Neuronal stem cell (in vitro differentiated cells): ENCODE results near the gene UBE2L6.
A peak's percentile ranks its signal among the peaks of the same experiment; 100 is the strongest.

Experiments used
- DNase-seq: peaks from one replicate; pipeline ENCODE4 v3.0.0-alpha.2; 2013; ENCODE audit warnings: low spot score
- H2AFZ ChIP-seq: one replicate; pipeline ENCODE4 v1.6.1; 2013; ENCODE audit warnings: mild to moderate bottlenecking, low read length, inconsistent platforms
- H2AK5ac ChIP-seq: 2 replicates; pipeline ENCODE4 v1.6.1; 2013; ENCODE audit warnings: low read depth, mild to moderate bottlenecking, inconsistent platforms, low read length, moderate library complexity, mixed read lengths
- H2BK120ac ChIP-seq: 2 replicates; pipeline ENCODE4 v1.6.1; 2013; ENCODE audit warnings: low read depth, mild to moderate bottlenecking, inconsistent platforms, low read length, moderate library complexity, mixed read lengths
- H2BK12ac ChIP-seq: one replicate; pipeline ENCODE4 v1.6.1; 2013; ENCODE audit warnings: low read length, inconsistent platforms
- H2BK15ac ChIP-seq: 2 replicates; pipeline ENCODE4 v1.6.1; 2013; ENCODE audit warnings: mild to moderate bottlenecking, low read length, inconsistent platforms, mixed read lengths
- H2BK5ac ChIP-seq: one replicate; pipeline ENCODE4 v1.6.1; 2013; ENCODE audit warnings: inconsistent platforms, mild to moderate bottlenecking, low read length, moderate library complexity
- H3K14ac ChIP-seq: one replicate; pipeline ENCODE4 v1.6.1; 2013; ENCODE audit warnings: low read length, inconsistent platforms
- H3K18ac ChIP-seq: 2 replicates; pipeline ENCODE4 v1.6.1; 2013; ENCODE audit warnings: low read length, inconsistent platforms
- H3K23ac ChIP-seq: 2 replicates; pipeline ENCODE4 v1.6.1; 2013; ENCODE audit warnings: low read depth, mild to moderate bottlenecking, mixed read lengths, low read length, inconsistent platforms; ENCODE audit not compliant: poor library complexity
- H3K27ac ChIP-seq: replicated peaks from 3 replicates; pipeline ENCODE4 v1.5.1; 2013; ENCODE audit warnings: low read length, inconsistent platforms
- H3K27me3 ChIP-seq, 3 experiments: 2 replicates each; pipeline ENCODE4 v1.6.1; 2013; ENCODE audit warnings: low read length in 3 of 3, mild to moderate bottlenecking in 2 of 3, inconsistent platforms in 1 of 3, low read depth in 1 of 3, mixed read lengths in 1 of 3, moderate library complexity in 1 of 3; ENCODE audit not compliant: control insufficient read depth in 3 of 3, insufficient read depth in 3 of 3
- H3K36me3 ChIP-seq, 2 donors: replicated peaks in 1 of 2; 2 replicates each; pipeline ENCODE4 v1.6.1; 2013; ENCODE audit warnings: low read length in 2 of 2; ENCODE audit not compliant: control insufficient read depth in 2 of 2, insufficient read depth in 2 of 2
- H3K4ac ChIP-seq: 2 replicates; pipeline ENCODE4 v1.6.1; 2013; ENCODE audit warnings: inconsistent platforms, mild to moderate bottlenecking, low read length, moderate library complexity
- H3K4me1 ChIP-seq, 2 donors: 1 replicate in 1 of 2; 2 replicates in 1 of 2; pipeline ENCODE4 v1.6.1; 2013; ENCODE audit warnings: low read length in 2 of 2, low read depth in 1 of 2; ENCODE audit not compliant: control insufficient read depth in 2 of 2, insufficient read depth in 1 of 2
- H3K4me2 ChIP-seq: one replicate; pipeline ENCODE4 v1.6.1; 2013; ENCODE audit warnings: mild to moderate bottlenecking, low read length, inconsistent platforms; ENCODE audit not compliant: insufficient read depth, poor library complexity, severe bottlenecking
- H3K4me3 ChIP-seq, 2 donors: 2 replicates each; pipeline ENCODE4 v1.5.1; 2013; ENCODE audit warnings: low read length in 2 of 2, mild to moderate bottlenecking in 2 of 2, inconsistent platforms in 1 of 2, moderate library complexity in 1 of 2
- H3K79me1 ChIP-seq: one replicate; pipeline ENCODE4 v1.6.1; 2013; ENCODE audit warnings: low read depth, mild to moderate bottlenecking, inconsistent platforms, low read length, moderate library complexity
- H3K9ac ChIP-seq: one replicate; pipeline ENCODE4 v1.6.1; 2013; ENCODE audit warnings: mild to moderate bottlenecking, low read depth, low read length, inconsistent platforms; ENCODE audit not compliant: poor library complexity
- H3K9me3 ChIP-seq, 2 donors: replicated peaks in 1 of 2; 2 replicates each; pipeline versions ENCODE3 to v1.6.1; 2013; ENCODE audit warnings: low read length in 2 of 2, mild to moderate bottlenecking in 2 of 2, inconsistent platforms in 1 of 2, low read depth in 1 of 2, mixed read lengths in 1 of 2, moderate library complexity in 1 of 2; ENCODE audit not compliant: control insufficient read depth in 2 of 2, insufficient read depth in 1 of 2
- H4K8ac ChIP-seq: one replicate; pipeline ENCODE4 v1.6.1; 2013; ENCODE audit warnings: low read depth, mild to moderate bottlenecking, inconsistent platforms, low read length, moderate library complexity
- H4K91ac ChIP-seq: one replicate; pipeline ENCODE4 v1.6.1; 2013; ENCODE audit warnings: low read length, low read depth, mild to moderate bottlenecking, inconsistent platforms; ENCODE audit not compliant: poor library complexity
- WGBS, 2 donors: extraction: QIAGEN DNeasy Blood & Tissue Kit; methylation state at CpG; one replicate each; pipeline ENCODE4 v1.1.7; 2013; ENCODE audit warnings: missing lambda C conversion rate in 2 of 2, mixed read lengths in 1 of 2; ENCODE audit not compliant: insufficient read length in 2 of 2, insufficient replicate concordance in 1 of 2; ENCODE audit errors: extremely low coverage in 2 of 2; 5-methylcytosine and 5-hydroxymethylcytosine counted together

UBE2L6 gene

DNA sequence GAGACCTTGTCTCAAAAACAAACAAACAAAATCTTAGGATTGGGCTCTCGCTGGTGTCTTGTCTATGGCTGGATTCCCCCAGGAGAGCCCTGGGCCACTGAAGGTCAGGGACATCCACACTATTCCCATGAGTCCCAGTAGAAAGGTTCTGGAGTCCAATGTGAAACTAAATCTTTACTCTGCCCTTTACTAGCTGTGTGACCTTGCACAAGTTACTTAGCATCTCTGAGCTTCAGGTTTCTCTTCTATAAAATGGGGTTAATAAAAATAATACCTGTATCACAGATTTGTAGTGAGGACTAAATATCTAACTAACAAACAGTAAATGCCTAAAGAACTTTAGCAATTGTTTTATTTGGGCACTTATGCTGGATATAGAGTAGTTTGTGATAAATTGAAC lies 61.0 kb downstream of the UBE2L6 start:
- Histone ChIP-seq H2BK120ac (no peak overlapping the region), H3K4me1 (peaks cover 0 to 3% of the 10 kb centered on the region in 2 donors), H3K4me2 (no peak overlapping the region), H2AFZ (no peak overlapping the region), H3K9me3 (no peaks in the 10 kb centered on the region), H3K27ac (no peak overlapping the region), H3K36me3 (no peaks in the 10 kb centered on the region), H3K9ac (no peak overlapping the region), H3K79me1 (no peaks in the 10 kb centered on the region), H4K91ac (no peak overlapping the region), H3K4me3 (no peak overlapping the region), H4K8ac (no peak overlapping the region), H3K4ac (no peak overlapping the region), H3K18ac (no peak overlapping the region), H3K27me3 (no peaks in the 10 kb centered on the region), H2BK12ac (no peak overlapping the region), H2AK5ac (no peak overlapping the region), H3K23ac (no peak overlapping the region), H2BK5ac (no peak overlapping the region), H3K14ac (no peak overlapping the region), H2BK15ac (no peak overlapping the region)
- WGBS, 2 donors, result no CpG with 5 or more reads among the region's 1 CpG
- DNase-seq, result no peak

DNA sequence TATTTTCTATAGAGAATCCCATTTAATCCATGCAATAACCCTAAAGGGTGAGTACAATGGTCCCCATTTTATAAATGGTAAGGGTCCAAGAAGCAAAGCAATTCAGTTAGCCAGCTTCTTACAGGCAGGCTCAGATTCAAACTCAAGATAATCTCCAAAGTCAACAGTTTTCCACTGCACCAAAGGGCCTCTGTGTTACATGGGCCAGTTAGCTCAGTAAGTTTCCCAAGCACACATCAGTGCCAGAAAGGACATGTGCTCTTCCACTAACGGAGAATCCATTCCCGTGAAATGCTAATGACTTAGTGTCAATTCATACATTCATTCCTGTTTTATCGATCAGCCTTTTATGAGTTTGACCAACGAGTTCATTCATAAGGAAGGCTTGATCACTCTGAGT lies 63.0 kb downstream of the UBE2L6 start:
- no peak overlapping the region for H3K4me3 ChIP-seq
- peaks cover 0 to 3% (median 0%) of the 10 kb centered on the region in 3 experiments for H3K27me3 ChIP-seq
- H3K9ac ChIP-seq, result no peak overlapping the region
- no peak overlapping the region for H4K8ac ChIP-seq
- H2AK5ac ChIP-seq, result no peak overlapping the region
- H3K4ac ChIP-seq, result no peak overlapping the region
- no peak overlapping the region for H2AFZ ChIP-seq
- H3K23ac ChIP-seq, result no peak overlapping the region
- no peak overlapping the region for H3K4me2 ChIP-seq
- no peak overlapping the region for H2BK120ac ChIP-seq
- DNase-seq, result no peak
- no peak overlapping the region for H2BK12ac ChIP-seq
- H3K18ac ChIP-seq, result no peak overlapping the region
- H2BK15ac ChIP-seq, result no peak overlapping the region
- no peak overlapping the region for H3K27ac ChIP-seq
- no peaks in the 10 kb centered on the region for H3K79me1 ChIP-seq
- no peaks in the 10 kb centered on the region for H3K36me3 ChIP-seq
- peaks cover 4 to 8% of the 10 kb centered on the region in 2 donors for H3K4me1 ChIP-seq
- H2BK5ac ChIP-seq, result no peak overlapping the region
- no CpG with 5 or more reads among the region's 4 CpGs for WGBS, 2 donors
- H3K14ac ChIP-seq, result no peak overlapping the region
- H3K9me3 ChIP-seq, result no peaks in the 10 kb centered on the region
- H4K91ac ChIP-seq, result no peak overlapping the region

DNA sequence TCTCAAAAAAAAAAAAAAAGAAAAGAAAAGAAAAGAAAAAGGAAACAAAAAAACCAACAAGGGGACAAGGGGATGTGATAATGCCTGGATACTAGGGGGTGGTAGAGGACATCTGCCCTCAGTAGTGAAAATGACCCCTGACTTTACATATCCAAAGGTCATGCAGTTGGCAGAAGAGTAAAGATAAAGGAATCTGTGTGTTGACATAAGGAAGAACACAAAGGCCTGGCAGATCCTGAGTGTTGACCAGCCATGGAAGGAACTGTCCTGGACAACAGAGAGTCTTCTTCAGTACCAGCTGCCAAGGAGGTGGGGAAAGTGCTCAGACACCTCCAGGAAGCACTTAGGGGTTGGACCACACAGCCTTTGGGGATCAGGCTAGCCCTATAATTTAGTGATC lies 64.6 kb downstream of the UBE2L6 start:
- no peak overlapping the region for H3K23ac ChIP-seq
- no peak overlapping the region for H2AFZ ChIP-seq
- DNase-seq, result no peak
- no peaks in the 10 kb centered on the region for H3K9me3 ChIP-seq
- no peaks in the 10 kb centered on the region for H3K79me1 ChIP-seq
- H3K27ac ChIP-seq, result no peak overlapping the region
- no peak overlapping the region for H2BK5ac ChIP-seq
- H2BK15ac ChIP-seq, result no peak overlapping the region
- H3K14ac ChIP-seq, result no peak overlapping the region
- H3K18ac ChIP-seq, result no peak overlapping the region
- H4K91ac ChIP-seq, result no peak overlapping the region
- H3K27me3 ChIP-seq, result peaks cover 0 to 9% (median 0%) of the 10 kb centered on the region in 3 experiments
- no peak overlapping the region for H2AK5ac ChIP-seq
- no peak overlapping the region for H2BK12ac ChIP-seq
- no peaks in the 10 kb centered on the region for H3K36me3 ChIP-seq
- no peak overlapping the region for H2BK120ac ChIP-seq
- H3K4me1 ChIP-seq, result peaks cover 7 to 11% of the 10 kb centered on the region in 2 donors
- H3K4me2 ChIP-seq, result no peak overlapping the region
- no peak overlapping the region for H3K9ac ChIP-seq
- H3K4me3 ChIP-seq, result no peak overlapping the region
- no peak overlapping the region for H3K4ac ChIP-seq
- H4K8ac ChIP-seq, result no peak overlapping the region

- Histone ChIP-seq H3K9me3 (no peaks in the 10 kb centered on the region), H3K4me1 (peaks cover 7 to 11% of the 10 kb centered on the region in 2 donors), H2BK12ac (no peak overlapping the region), H2AK5ac (no peak overlapping the region), H2AFZ (no peak overlapping the region), H3K9ac (no peak overlapping the region), H3K4me2 (no peak overlapping the region), H2BK15ac (no peak overlapping the region), H3K79me1 (no peaks in the 10 kb centered on the region), H4K91ac (no peak overlapping the region), H2BK120ac (no peak overlapping the region), H3K23ac (no peak overlapping the region), H3K18ac (no peak overlapping the region), H3K4me3 (peak overlapping the region in 1 of 2 donors; percentile 3), H3K27ac (no peak overlapping the region), H3K4ac (no peak overlapping the region), H4K8ac (no peak overlapping the region), H3K27me3 (peaks cover 0 to 12% (median 0%) of the 10 kb centered on the region in 3 experiments), H2BK5ac (no peak overlapping the region), H3K36me3 (no peaks in the 10 kb centered on the region), H3K14ac (no peak overlapping the region)
- WGBS, 2 donors, result no CpG with 5 or more reads among the region's 3 CpGs
- DNase-seq, result no peak
Measured at GRCh38 chr11:57502376-57502775, 65.1 kb downstream of the UBE2L6 start.
